Activated T-cell treated with anti-CD3 and anti-CD28 coated beads for 1 hour (primary cell): ENCODE results near the gene MYO15A.
A peak's percentile ranks its signal among the peaks of the same experiment; 100 is the strongest.

Source experiments
- DNase-seq: peaks from one replicate; pipeline ENCODE4 v3.0.0-alpha.2; 2020; ENCODE audit warnings: low read depth

Gene MYO15A

DNA sequence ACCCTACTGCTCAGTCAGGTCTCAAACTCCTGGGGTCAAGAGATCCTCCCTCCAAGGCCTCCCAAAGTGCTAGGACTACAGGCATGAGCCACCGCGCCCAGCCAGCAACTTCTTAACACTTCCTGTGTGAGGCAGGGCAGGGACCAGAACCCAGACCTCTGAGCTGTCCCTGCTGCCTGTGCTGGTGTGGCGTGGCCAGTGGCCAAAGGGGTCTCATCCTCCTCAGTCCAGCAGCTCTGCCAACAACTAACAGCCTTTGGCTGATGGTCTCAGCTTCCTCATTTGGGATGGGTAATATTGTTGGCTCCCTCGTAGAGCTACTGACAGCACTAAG is 115.5 kb downstream of the MYO15A start:
- DNase-seq, result no peak

DNA sequence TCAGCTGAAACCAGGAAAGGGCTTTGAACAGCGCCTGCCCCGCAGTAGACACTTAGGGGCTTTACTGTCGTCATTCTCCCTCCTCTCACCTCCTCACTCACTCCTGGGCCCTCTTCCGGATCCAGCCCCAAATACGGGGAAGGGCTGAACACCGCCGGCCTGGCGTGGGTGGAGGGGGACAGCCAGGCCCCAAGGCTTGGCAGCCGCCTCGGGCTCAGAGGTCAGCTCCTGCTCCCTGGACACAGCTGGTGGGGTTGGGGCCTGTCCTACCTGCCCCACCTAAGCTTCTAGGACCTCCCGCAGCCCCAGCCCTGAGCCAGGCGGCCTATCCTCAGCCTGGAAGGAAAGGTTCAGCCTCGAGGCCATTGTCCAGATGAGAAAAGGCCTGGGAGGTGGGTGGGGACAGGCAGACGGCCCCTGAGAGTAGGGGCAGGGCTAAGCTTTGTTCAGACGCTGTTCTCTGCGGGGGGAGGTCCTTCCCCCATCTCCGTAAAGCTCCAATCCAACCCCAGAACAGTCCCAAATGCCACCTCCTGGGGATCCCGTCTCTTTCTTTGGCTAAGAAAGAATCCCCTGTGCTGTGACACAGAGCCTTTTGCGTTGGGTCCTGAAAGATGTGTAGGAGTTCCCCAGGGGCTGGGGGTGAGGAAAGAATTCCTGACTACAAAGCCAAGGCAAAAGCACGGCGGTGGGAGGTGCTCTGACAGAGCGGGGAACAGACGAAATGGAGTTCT is 116.0 kb downstream of the MYO15A start:
- no peak for DNase-seq

DNA sequence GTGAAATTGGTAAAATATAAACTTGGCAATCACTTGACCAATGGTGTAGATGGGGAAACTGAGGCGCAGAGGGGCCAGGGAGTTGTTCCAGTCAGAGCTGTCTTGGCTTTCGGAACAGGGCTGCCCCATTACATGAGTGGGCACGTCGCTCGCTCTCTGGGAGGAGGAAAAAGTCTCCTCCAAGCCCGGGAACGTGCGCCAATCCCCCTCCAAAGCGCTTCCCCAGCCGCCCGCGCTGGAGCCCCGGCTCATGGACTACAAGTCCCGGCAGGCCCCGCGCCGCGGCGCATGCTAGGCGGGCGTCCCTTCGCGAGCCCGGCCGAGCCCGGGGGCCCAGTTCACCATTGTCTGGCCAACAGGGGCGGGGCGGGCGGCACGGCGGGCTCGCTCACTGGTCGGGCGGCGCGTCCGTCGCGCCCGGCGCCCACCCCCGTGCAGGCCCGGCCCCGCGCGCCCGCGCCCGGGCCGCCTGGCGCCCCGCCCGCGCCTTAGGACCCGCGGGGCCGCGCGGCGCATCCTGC is 116.6 kb downstream of the MYO15A start, which contains the start of gene LLGL1:
LLGL1 (plus strand) TSS at position 515 of the 521 bp plus-strand sequence. CDS start 48 bp downstream, outside the sequence.
- DNase-seq, result peak; percentile 94

DNA sequence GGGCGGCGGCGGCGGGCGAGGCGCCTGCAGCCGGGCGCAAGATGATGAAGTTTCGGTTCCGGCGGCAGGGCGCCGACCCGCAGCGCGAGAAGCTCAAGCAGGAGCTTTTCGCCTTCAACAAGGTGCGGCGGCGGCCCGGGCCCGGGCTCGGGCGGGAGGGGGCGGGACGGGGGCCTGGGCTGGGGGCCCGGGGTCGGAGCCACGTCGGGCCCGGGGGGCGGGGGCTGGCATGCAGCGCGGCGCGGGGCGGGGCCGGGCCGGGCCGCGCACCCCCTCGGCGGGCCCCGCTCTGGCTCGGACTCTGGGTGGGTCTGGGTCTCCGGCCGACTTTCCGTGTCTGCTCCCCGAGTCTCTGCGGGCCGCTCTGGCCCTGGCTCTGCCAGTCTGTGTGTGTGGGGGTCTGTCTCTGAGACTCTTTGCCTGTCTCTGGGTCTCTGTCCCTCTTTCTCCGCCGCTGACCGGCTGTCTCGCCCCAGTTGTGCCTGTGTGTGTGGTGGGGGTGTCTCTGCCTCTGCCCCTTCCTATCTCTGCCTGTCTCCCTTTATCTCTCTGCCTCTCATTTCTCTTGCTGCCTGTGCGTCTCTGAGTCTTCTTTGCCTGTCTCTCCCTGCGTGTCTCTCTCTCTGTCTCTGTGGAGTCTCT is 117.2 kb downstream of the MYO15A start:
- DNase-seq, result no peak

DNA sequence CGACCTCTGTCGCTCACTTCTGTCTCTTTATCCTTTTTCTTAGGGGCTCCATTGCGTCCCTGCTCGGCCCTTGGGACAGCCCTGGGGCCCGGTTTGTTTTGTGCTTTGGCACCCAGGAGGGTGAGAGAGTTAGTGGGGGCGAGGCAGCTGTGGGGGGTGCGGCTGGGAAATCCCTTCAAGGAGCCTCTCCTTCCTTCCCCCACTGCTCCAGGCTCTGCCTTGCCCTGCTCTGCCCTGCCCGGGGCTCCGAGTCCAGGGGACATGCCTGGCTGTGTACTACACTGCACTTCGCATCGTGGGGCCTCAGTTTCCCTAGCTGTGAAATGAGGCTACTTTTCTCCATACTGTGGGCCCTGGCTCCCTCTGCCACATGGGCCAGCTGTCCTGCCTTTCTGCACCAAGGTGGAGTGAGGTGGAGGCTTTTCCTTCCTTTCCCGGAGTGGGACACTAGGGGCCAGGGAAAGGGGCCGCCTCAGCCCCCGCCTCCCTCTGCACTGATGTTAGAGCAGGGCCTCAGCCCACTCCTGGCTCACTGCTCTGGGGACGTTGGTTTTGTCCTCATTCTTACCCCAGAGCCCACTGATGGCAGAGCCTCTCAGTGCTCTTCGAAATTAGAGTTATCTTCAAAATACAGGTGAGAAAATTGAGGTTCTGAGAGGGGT is 117.9 kb downstream of the MYO15A start:
- DNase-seq, result no peak

DNA sequence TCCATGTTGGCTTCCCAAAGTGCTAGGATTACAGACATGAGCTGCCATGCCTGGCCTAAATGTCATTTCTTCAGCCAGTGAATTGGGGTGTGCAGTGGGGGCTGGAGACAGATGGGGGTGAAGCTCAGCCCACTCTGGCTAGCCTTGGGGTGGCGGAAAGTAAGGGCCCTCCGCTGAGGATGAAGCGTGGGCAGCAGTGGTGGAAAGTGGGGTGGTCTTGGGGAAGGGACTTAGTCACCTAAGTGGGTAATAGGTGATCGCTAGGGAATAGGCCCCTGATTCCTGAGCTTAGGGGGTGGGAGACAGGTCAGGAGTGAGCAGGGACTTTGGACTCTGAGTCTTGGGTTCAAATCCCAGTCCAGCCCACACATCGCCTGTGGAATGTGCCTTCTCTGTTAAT is 119.1 kb downstream of the MYO15A start:
- no peak for DNase-seq

DNA sequence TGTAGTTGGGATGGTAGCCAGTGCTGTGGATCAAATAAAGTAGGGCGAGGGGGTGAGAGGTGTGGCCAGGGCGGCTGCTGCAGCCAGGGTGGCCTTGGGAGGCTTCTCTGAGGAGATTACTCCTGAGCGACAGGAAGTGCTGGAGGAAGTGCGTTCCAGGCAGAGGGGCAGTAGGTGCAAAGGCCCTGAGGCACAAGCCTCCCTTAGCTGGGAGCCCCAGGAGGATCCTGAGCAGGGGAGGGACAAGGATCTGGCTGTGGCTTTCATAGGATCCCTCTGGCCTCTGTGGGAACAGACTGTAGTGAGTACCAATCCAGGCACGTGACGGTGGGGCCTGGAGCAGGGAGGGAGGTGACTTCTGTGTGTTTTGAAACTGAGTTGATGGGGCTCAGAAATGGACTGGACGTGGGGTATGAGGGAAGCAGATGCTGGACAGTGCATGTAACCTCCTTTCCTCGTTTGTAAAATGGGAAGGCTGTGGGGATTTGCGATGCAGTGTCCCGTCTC is 119.7 kb downstream of the MYO15A start:
- DNase-seq, result no peak

DNA sequence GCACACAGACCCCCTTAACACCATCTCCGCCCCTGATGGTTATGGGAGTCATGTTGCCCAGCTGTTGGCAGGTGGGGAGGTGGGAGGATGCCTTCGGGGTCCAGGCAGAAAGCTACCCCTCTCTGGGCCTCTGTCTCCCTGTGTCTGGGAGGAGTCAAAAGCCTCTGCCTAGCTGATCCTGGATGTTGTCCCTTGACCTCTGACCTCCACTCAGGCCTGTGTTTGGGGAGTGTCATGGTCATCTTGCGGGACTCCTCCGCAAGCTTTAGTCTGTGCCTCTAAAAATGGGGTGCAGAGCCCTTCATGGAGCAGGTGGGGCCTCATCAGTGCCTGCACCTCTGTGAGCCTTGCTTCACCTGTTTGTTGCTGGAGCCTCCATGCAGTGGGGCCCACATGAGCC is 120.7 kb downstream of the MYO15A start:
- no peak for DNase-seq
